HG02938 (cell line): Measurements from ENCODE around the gene CROT.

ENCODE experiments used
- ATAC-seq: cut with Tn5 transposase; IDR thresholded peaks from one replicate; pipeline ENCODE4 v1.9.1; 2021; ENCODE audit warnings: mild to moderate bottlenecking, moderate library complexity; ENCODE audit not compliant: unreplicated experiment

The CROT gene

GRCh38 chr7:87341441-87341840 lies 4.0 kb upstream of the CROT start:
- no peak for ATAC-seq

GRCh38 chr7:87342231-87342630 lies 3.2 kb upstream of the CROT start:
- no peak for ATAC-seq

- ATAC-seq, result no peak
Observed at GRCh38 chr7:87344446-87344845, 1.0 kb upstream of the CROT start.

GRCh38 chr7:87345962-87346371 lies 503 bp downstream of the CROT start:
- peak; percentile 3 for ATAC-seq

GRCh38 chr7:87347207-87347606 lies 1.7 kb downstream of the CROT start:
- no peak for ATAC-seq

GRCh38 chr7:87347664-87348063 lies 2.2 kb downstream of the CROT start:
- no peak for ATAC-seq

- no peak for ATAC-seq
Observed at GRCh38 chr7:87354749-87355148, 9.3 kb downstream of the CROT start.

GRCh38 chr7:87356448-87356847 lies 11.0 kb downstream of the CROT start:
- no peak for ATAC-seq

GRCh38 chr7:87359366-87359765 lies 13.9 kb downstream of the CROT start:
- ATAC-seq, result no peak

GRCh38 chr7:87361320-87361719 lies 15.9 kb downstream of the CROT start:
- ATAC-seq, result no peak

- no peak for ATAC-seq
Observed at GRCh38 chr7:87363342-87363741, 17.9 kb downstream of the CROT start.

GRCh38 chr7:87364246-87364645 lies 18.8 kb downstream of the CROT start:
- ATAC-seq, result no peak

GRCh38 chr7:87369216-87369615 lies 23.8 kb downstream of the CROT start:
- ATAC-seq, result no peak

- no peak for ATAC-seq
Observed at GRCh38 chr7:87370660-87371180, 25.3 kb downstream of the CROT start.

GRCh38 chr7:87375662-87376435 lies 30.4 kb downstream of the CROT start:
- no peak for ATAC-seq

GRCh38 chr7:87380905-87381304 lies 35.4 kb downstream of the CROT start:
- no peak for ATAC-seq

GRCh38 chr7:87391020-87391701 lies 45.7 kb downstream of the CROT start:
- ATAC-seq, result no peak

- ATAC-seq, result no peak
Observed at GRCh38 chr7:87395442-87396020, 50.1 kb downstream of the CROT start.

GRCh38 chr7:87398446-87398845 lies 53.0 kb downstream of the CROT start:
- no peak for ATAC-seq

- ATAC-seq, result no peak
Observed at GRCh38 chr7:87404674-87405073, 59.2 kb downstream of the CROT start.

GRCh38 chr7:87411186-87411585 lies 65.7 kb downstream of the CROT start:
- no peak for ATAC-seq

GRCh38 chr7:87413029-87413428 lies 67.6 kb downstream of the CROT start:
- ATAC-seq, result no peak
